Epithelial cell of esophagus (primary cell): ENCODE data around the gene IPMK.
A peak's percentile ranks its signal among the peaks of the same experiment; 100 is the strongest.
"Not testable (repeated sequence)": the region's sequence is repeated elsewhere in the genome, so short reads cannot be mapped to it uniquely, and the experiment has no call there.

Experiments
- DNase-seq: peaks from one replicate; pipeline ENCODE4 v3.0.0; 2010; ENCODE audit warnings: low read depth
- H3K4me3 ChIP-seq: 2 replicates; pipeline ENCODE4 v1.5.1; 2011; ENCODE audit warnings: mild to moderate bottlenecking, low read length, control low read depth
- TF ChIP-seq, protein P1 (sequence below): IDR thresholded peaks from 2 replicates; pipeline ENCODE4 v1.5.1; 2011; ENCODE audit warnings: low read depth, mild to moderate bottlenecking, low read length, control low read depth, inconsistent platforms; ENCODE audit not compliant: insufficient read depth; ENCODE audit errors: missing control alignments

Gene IPMK

GRCh38 chr10:58241346-58241745, 26.3 kb downstream of the IPMK start:
- H3K4me3 ChIP-seq, result no peak overlapping the region
- no peak for DNase-seq

DNA sequence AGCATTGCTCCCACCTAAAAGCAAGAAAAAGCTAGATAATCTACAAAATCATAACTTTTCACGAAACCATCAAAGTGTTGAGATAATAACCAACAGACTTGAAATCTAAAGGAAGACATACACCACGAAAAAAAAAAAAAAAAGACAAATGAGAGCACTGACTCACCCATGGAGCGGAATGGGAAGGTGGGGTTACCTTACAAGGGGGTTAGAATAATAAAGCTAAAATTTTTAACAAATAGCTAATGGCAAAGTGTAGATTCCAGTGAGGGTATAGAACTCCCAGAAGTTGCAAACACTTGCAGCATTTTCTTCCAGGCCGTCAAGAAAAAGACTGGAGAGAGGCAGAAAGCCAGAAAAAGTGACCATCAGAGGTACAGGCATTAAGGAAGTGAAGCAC, 27.2 kb downstream of the IPMK start:
- H3K4me3 ChIP-seq, result no peak overlapping the region
- TF ChIP-seq, protein P1, sequence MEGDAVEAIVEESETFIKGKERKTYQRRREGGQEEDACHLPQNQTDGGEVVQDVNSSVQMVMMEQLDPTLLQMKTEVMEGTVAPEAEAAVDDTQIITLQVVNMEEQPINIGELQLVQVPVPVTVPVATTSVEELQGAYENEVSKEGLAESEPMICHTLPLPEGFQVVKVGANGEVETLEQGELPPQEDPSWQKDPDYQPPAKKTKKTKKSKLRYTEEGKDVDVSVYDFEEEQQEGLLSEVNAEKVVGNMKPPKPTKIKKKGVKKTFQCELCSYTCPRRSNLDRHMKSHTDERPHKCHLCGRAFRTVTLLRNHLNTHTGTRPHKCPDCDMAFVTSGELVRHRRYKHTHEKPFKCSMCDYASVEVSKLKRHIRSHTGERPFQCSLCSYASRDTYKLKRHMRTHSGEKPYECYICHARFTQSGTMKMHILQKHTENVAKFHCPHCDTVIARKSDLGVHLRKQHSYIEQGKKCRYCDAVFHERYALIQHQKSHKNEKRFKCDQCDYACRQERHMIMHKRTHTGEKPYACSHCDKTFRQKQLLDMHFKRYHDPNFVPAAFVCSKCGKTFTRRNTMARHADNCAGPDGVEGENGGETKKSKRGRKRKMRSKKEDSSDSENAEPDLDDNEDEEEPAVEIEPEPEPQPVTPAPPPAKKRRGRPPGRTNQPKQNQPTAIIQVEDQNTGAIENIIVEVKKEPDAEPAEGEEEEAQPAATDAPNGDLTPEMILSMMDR, result no peak
- peak; percentile 33 for DNase-seq

More at GRCh38 chr10:58241346-58241745, 26.3 kb downstream of the IPMK start:
- TF ChIP-seq, protein P1, result no peak

DNA sequence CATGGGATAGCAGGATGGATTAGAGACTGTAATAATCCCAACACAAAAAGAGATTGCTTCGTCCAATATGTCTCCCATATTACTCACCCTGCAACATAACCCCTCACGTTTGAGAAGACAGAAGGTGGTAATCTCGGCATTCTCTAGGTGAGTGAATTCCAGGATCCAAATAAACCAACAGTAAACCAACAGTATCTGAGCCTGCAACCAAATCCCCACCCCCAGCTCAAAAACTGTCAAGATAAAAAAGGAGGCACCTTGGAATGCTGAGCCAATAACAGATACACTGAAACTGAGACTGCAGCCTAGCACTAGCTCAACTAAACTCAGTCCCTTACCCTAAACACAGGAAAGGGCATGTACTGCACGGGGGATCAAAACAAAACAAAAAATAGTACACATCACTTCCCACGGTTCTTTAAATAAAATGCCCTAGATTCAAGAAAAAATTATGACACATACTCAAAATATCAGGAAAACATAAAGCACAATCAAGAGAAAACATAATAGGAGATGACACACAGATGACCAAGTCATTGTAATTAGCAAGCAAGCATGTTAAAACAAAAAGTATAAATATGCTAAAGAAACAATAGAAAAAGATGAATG, 28.0 kb downstream of the IPMK start:
- TF ChIP-seq, protein P1, result no peak
- H3K4me3 ChIP-seq, result no peak overlapping the region
- DNase-seq, result peak; percentile 71

- TF ChIP-seq, protein P1, result no peak
- DNase-seq, result peak; percentile 77
- H3K4me3 ChIP-seq, result no peak overlapping the region
Observed at GRCh38 chr10:58237014-58237834, 30.5 kb downstream of the IPMK start.

DNA sequence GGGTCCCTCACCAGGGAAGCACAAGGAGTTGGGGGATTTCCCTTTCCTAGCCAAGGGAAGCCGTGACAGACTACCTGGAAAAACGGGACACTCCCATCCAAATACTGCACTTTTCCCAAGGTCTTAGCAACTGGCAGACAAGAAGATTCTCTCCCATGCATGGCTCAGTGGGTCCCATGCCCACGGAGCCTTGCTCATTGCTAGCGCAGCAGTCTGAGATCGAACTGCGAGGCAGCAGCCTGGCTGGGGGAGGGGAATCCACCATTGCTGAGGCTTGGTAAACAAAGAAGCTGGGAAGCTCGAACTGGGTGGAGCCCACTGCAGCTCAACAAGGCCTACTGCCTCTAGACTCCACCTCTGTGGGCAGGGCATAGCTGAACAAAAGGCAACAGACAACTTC, 37.8 kb downstream of the IPMK start:
- not testable (repeated sequence) for H3K4me3 ChIP-seq, DNase-seq

DNA sequence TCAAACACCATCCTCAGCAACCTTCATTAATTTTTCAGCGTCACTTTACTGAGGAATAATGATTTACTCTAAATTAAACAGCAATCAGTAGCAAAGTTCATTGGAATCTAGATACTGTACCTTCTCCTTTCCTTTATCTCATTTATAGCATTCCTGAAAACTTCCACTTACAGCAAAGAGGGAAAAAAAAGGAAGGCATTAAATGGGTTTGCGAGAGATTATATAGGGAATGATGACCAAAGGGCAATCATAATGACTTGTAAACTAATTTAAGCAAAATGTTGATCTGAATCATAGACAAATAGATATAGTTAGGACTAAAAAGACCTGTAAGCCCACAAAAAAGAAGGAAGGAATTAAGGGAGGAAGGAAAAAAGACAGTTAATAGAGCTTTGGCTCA, 42.0 kb downstream of the IPMK start:
- no peak for DNase-seq
- TF ChIP-seq, protein P1, result no peak
- H3K4me3 ChIP-seq, result no peak overlapping the region

DNA sequence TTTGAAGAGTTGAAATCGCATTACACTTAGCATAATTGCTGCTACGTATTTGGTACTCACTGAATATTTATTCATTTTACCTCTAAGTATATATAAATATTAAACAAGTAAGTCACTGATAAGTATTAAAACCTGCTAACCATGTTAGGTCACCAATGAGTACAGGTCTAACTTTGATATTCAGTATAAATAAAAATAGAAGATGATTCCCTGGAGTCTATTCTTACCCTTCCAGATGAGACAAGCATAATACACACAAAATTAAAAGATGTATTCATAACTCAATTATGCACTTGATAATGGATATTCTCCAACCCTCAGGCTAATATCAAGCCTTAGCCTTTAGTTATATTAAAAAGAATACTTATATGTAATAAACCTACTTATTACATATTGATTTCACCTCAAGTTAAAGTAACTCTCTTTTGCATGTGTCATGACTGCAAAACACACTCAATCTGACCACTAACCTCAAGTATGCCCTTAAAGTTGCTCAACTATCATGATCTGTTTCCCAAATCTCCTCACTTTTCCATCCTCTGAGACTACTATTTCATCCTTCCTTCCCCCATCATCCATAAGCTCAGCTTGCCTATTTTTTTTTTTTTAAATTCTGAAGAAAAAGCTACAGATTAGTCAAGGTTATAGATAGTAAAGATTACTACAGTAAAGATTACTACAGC, 46.8 kb downstream of the IPMK start:
- H3K4me3 ChIP-seq, result no peak overlapping the region
- TF ChIP-seq, protein P1, result no peak
- no peak for DNase-seq
